DMS 273 treated with DMSO at 0.1 percent for 48 hours (cell line): ENCODE measurements around the gene SOSTDC1.
"Not testable (repeated sequence)": the region's sequence is repeated elsewhere in the genome, so short reads cannot be mapped to it uniquely, and the experiment has no call there.

Experiments used
- DNase-seq: peaks from one replicate; lab custom pipeline; 2025; lab: John Stamatoyannopoulos, UW

SOSTDC1 gene

GRCh38 chr7:16465469-16466361 is at the start of gene SOSTDC1:
TSS of gene SOSTDC1 (minus strand) at chr7:16465738. CDS start at chr7:16465668, 70 bp downstream.
- no peak for DNase-seq

- no peak for DNase-seq
Measured at GRCh38 chr7:16514729-16515128, 49.2 kb upstream of the SOSTDC1 start.

GRCh38 chr7:16514271-16514670 is 48.7 kb upstream of the SOSTDC1 start:
- DNase-seq, result no peak

GRCh38 chr7:16512097-16512496 is 46.6 kb upstream of the SOSTDC1 start:
- no peak for DNase-seq

- no peak for DNase-seq
Measured at GRCh38 chr7:16511314-16511713, 45.8 kb upstream of the SOSTDC1 start.

- DNase-seq, result no peak
Measured at GRCh38 chr7:16509829-16510228, 44.3 kb upstream of the SOSTDC1 start.

GRCh38 chr7:16506422-16506821 is 40.9 kb upstream of the SOSTDC1 start:
- not testable (repeated sequence) for DNase-seq

- DNase-seq, result no peak
Measured at GRCh38 chr7:16504019-16504418, 38.5 kb upstream of the SOSTDC1 start.

GRCh38 chr7:16502303-16502702 is 36.8 kb upstream of the SOSTDC1 start:
- DNase-seq, result no peak

GRCh38 chr7:16498122-16498521 is 32.6 kb upstream of the SOSTDC1 start:
- DNase-seq, result no peak

GRCh38 chr7:16494955-16495719 is 29.6 kb upstream of the SOSTDC1 start:
- DNase-seq, result no peak

- DNase-seq, result no peak
Measured at GRCh38 chr7:16494551-16494950, 29.0 kb upstream of the SOSTDC1 start.

GRCh38 chr7:16493266-16493665 is 27.7 kb upstream of the SOSTDC1 start:
- DNase-seq, result no peak

- no peak for DNase-seq
Measured at GRCh38 chr7:16492513-16493062, 27.1 kb upstream of the SOSTDC1 start.

- DNase-seq, result no peak
Measured at GRCh38 chr7:16491148-16491547, 25.6 kb upstream of the SOSTDC1 start.

- no peak for DNase-seq
Measured at GRCh38 chr7:16484453-16485158, 19.1 kb upstream of the SOSTDC1 start.

- DNase-seq, result no peak
Measured at GRCh38 chr7:16479591-16479990, 14.1 kb upstream of the SOSTDC1 start.

GRCh38 chr7:16479161-16479560 is 13.6 kb upstream of the SOSTDC1 start:
- no peak for DNase-seq

GRCh38 chr7:16471933-16472332 is 6.4 kb upstream of the SOSTDC1 start:
- DNase-seq, result no peak

- DNase-seq, result no peak
Measured at GRCh38 chr7:16463949-16464715, 1.4 kb downstream of the SOSTDC1 start.

- DNase-seq, result no peak
Measured at GRCh38 chr7:16463520-16463919, 2.0 kb downstream of the SOSTDC1 start.
